Heart right ventricle (tissue), 16 donors: ENCODE data around the gene PBX4. TPM values are rescaled to one million over a fixed set of nuclear protein-coding genes. Genes with fewer than 3 reads are reported as not detected.
A peak's percentile ranks its signal among the peaks of the same experiment; 100 is the strongest.

ENCODE experiments used
- ATAC-seq, 8 donors: fragments of 200-7000 bp; cut with Tn5 transposase; one replicate each; pipeline ENCODE4 v1.9.1; 2020; ENCODE audit warnings: mild to moderate bottlenecking in 8 of 8, moderate library complexity in 8 of 8, moderate number of reproducible peaks in 1 of 8
- DNase-seq, 2 donors: peaks; one replicate each; pipeline ENCODE4 v3.0.0-alpha.2; 2020
- H3K27ac ChIP-seq, 10 donors: fragments of 200-600 bp; sonication (generic) in 2 of 10; one replicate each; pipeline versions ENCODE4 v1.5.0 to v1.8.0; 2020 to 2022; ENCODE audit warnings: mild to moderate bottlenecking in 3 of 10
- H3K27me3 ChIP-seq, 7 donors: fragments of 200-600 bp; one replicate each; pipeline ENCODE4 v1.8.0; 2021 to 2022; ENCODE audit warnings: mild to moderate bottlenecking in 2 of 7
- H3K36me3 ChIP-seq, 9 donors: fragments of 200-600 bp; sonication (generic) in 1 of 9; one replicate each; pipeline versions ENCODE4 v1.5.0 to v1.8.0; 2020 to 2022; ENCODE audit warnings: mild to moderate bottlenecking in 2 of 9
- H3K4me1 ChIP-seq, 9 donors: fragments of 200-600 bp; sonication (generic) in 1 of 9; one replicate each; pipeline versions ENCODE4 v1.5.0 to v1.8.0; 2020 to 2022; ENCODE audit warnings: mild to moderate bottlenecking in 4 of 9
- H3K4me3 ChIP-seq, 10 donors: fragments of 200-600 bp; sonication (generic) in 2 of 10; one replicate each; pipeline versions ENCODE4 v1.5.0 to v1.8.0; 2020 to 2022; ENCODE audit warnings: mild to moderate bottlenecking in 7 of 10, moderate library complexity in 2 of 10
- H3K9me3 ChIP-seq, 11 donors: fragments of 200-600 bp in 10 of 11; sonication (generic) in 2 of 11; one replicate each; pipeline versions ENCODE4 v1.5.0 to v1.8.0; 2013 to 2022; ENCODE audit warnings: mild to moderate bottlenecking in 2 of 11, control low read depth in 1 of 11, moderate library complexity in 1 of 11
- WGBS, 2 donors: extraction: QIAGEN DNeasy Blood & Tissue Kit; methylation state at CpG; one replicate each; pipeline ENCODE4 v1.1.7; 2013; ENCODE audit warnings: inconsistent platforms in 1 of 2; 5-methylcytosine and 5-hydroxymethylcytosine counted together
- intact Hi-C, 10 donors: fragments of 100-400 bp; cut with DNase I; formaldehyde crosslinking; loops; one replicate each; pipeline versions ENCODE4 v1.11.1 to v1.14.2; 2022
- polyA plus RNA-seq, 2 donors: library from polyadenylated mRNA; stranded (reverse); fragments of 200-250 nt; gene quantifications; one replicate each; pipeline ENCODE4 v1.2.3, GENCODE V29; 2013
- total RNA-seq, 10 donors: library from RNA; stranded (reverse); fragmentation: NEBNext Ultra II Directional in 3 of 10; extraction: Animal tissue kit (Norgen Biotek cat#: 25700) in 3 of 10; gene quantifications; one replicate each; pipeline versions ENCODE4 v1.2.1 to v1.2.4, GENCODE V29; 2021 to 2023
- TF ChIP-seq, protein P1 (sequence below), 9 donors: fragments of 200-600 bp; sonication (generic) in 2 of 9; IDR thresholded peaks; one replicate each; pipeline versions ENCODE4 v1.5.0 to v1.8.0; 2021 to 2022; ENCODE audit warnings: antibody characterized with exemption in 9 of 9, mild to moderate bottlenecking in 5 of 9, moderate library complexity in 1 of 9
- donor health status: Arrhythmogenic right ventricular cardiomyopathy.
- donor health status: ischemic (EF 13 %, LVEDD 7.1; RV severe dilation, severe dysfunction).
- donor health status: healthy with polysubstance abuse.
- donor health status: DM: no; HTN: yes; CAD: no.
- donor health status: DM: no; HTN: no; CAD: no.
- donor health status: ischemic (EF 25% LVEDD 6.9; RV normal size, moderate dysfunction).
- donor health status: ischemic (EF 25% LVEDD 5.7; RV mildly dilated, moderate dysfunction).
- donor health status: healthy.
- donor health status: DM: yes; HTN: yes; CAD: no.
- donor health status: Ischemic cardiomyopathy.
- donor health status: ischemic (EF 35%, LVEDD 5.7; RV mildly dilated, moderate dysfunction).
- donor health status: nonischemic (EF 11% LVEDD 7.7; RV severe dilation, severe dysfunction).
- donor health status: DM: yes; HTN: yes; CAD: no.
- donor health status: PGD.
- donor health status: ischemic (EF 29% LVEDD 5.4; RV normal size, mild dysfunction).
- donor health status: nonischemic (EF 23%, LVEDD 6.1; RV moderate dilation, normal function).

The PBX4 gene
- total and polyA plus RNA-seq, 12 donors, result 0.06 to 1.2 (median 0.36) TPM; not detected in 7

DNA sequence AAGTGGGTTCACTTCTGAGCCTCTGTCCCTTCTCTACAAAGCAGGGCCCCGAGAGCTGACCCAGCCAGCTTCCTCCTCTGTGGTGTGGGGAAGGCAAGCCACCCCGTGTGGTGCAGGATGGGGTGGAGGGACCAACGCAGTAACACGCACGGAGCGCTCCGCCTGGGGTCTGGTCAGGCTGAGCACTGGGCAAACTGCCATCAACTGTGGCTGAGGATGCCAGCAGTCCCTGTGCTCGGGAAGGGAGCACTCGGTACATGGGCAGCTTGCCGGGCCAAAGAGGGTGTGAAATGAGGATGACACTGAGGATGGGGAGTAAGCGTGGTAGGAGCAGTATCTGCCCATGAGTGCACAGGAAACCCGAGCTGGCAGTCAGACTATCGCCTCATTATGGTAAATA is 32.6 kb upstream of the PBX4 start:
- peak; percentile 12 to 82 (median 69) for ATAC-seq
- H3K9me3 ChIP-seq, result no peaks in the 10 kb centered on the region
- no peak overlapping the region for H3K4me3 ChIP-seq
- no peak overlapping the region for H3K27ac ChIP-seq
- H3K36me3 ChIP-seq, result peaks cover 7 to 100% (median 76%) of the 10 kb centered on the region in 9 donors
- H3K27me3 ChIP-seq, result no peaks in the 10 kb centered on the region
- TF ChIP-seq, protein P1, sequence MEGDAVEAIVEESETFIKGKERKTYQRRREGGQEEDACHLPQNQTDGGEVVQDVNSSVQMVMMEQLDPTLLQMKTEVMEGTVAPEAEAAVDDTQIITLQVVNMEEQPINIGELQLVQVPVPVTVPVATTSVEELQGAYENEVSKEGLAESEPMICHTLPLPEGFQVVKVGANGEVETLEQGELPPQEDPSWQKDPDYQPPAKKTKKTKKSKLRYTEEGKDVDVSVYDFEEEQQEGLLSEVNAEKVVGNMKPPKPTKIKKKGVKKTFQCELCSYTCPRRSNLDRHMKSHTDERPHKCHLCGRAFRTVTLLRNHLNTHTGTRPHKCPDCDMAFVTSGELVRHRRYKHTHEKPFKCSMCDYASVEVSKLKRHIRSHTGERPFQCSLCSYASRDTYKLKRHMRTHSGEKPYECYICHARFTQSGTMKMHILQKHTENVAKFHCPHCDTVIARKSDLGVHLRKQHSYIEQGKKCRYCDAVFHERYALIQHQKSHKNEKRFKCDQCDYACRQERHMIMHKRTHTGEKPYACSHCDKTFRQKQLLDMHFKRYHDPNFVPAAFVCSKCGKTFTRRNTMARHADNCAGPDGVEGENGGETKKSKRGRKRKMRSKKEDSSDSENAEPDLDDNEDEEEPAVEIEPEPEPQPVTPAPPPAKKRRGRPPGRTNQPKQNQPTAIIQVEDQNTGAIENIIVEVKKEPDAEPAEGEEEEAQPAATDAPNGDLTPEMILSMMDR (IDR thresholded peaks at IDR 0.05), result no peak
- peak; percentile 64 to 67 for DNase-seq
- intact Hi-C loops, result no loop called here
- WGBS, 2 donors, result 43 to 61% methylated on average over 13 of the region's 13 CpGs
- peaks cover 0 to 6% (median 0%) of the 10 kb centered on the region in 9 donors for H3K4me1 ChIP-seq

DNA sequence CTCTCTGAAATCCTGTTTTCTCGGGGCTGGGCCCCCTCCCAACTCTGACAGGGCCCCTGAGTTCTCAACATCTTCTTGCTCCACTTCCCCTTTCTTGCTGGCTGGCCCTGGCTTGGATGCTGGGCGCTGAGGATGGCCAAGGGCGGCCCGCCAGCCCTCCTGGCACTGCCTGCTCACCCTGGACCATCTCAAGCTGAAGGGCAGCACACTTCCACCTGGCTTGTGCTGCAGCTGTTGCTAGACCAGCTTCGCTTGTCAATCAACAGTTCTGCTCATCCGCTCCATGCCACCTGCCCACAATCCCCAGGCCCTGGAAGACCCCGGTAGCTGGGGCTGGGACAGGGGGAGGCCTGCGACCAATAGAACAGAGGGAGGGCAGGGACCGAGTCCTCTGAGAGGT is 31.8 kb upstream of the PBX4 start:
- Histone ChIP-seq H3K36me3 (peaks cover 7 to 100% (median 75%) of the 10 kb centered on the region in 9 donors), H3K27me3 (no peaks in the 10 kb centered on the region), H3K9me3 (no peaks in the 10 kb centered on the region), H3K27ac (no peak overlapping the region), H3K4me3 (no peak overlapping the region), H3K4me1 (peaks cover 0 to 6% (median 0%) of the 10 kb centered on the region in 9 donors)
- TF ChIP-seq, protein P1 (IDR thresholded peaks at IDR 0.05), result no peak
- 89 to 90% methylated on average over 9 of the region's 9 CpGs for WGBS, 2 donors
- intact Hi-C loops, result no loop called here
- DNase-seq, result no peak
- ATAC-seq, result no peak

DNA sequence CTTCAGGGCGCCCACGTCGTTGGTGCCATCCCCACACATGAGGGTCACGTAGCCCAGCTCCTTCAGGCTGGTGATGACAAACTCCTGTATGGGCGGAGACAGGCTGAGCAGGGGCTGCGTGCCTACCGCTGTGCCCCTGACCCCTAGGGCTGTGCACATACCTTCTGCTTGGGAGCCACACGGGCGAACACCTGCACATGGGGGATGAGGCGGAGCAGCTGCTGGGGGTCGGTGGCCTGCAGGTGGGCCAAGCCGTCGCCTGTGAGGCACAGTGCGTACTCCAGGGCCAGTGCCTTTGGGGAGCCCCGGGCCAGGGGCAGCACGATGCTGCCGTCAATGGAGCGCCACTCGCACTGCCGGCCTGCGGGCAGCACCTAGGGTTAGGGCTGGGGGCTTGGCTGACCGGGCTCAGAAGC is 31.1 kb upstream of the PBX4 start:
- Histone ChIP-seq H3K4me3 (no peak overlapping the region), H3K36me3 (peaks cover 3 to 100% (median 75%) of the 10 kb centered on the region in 9 donors), H3K9me3 (no peaks in the 10 kb centered on the region), H3K27ac (no peak overlapping the region), H3K4me1 (peaks cover 0 to 6% (median 0%) of the 10 kb centered on the region in 9 donors), H3K27me3 (no peaks in the 10 kb centered on the region)
- TF ChIP-seq, protein P1 (IDR thresholded peaks at IDR 0.05), result no peak
- intact Hi-C loops, result no loop called here
- ATAC-seq (peak in 1 of 8 donors; percentile 4), DNase-seq (no peak)
- WGBS, 2 donors, result 93 to 95% methylated on average over 22 of the region's 22 CpGs

DNA sequence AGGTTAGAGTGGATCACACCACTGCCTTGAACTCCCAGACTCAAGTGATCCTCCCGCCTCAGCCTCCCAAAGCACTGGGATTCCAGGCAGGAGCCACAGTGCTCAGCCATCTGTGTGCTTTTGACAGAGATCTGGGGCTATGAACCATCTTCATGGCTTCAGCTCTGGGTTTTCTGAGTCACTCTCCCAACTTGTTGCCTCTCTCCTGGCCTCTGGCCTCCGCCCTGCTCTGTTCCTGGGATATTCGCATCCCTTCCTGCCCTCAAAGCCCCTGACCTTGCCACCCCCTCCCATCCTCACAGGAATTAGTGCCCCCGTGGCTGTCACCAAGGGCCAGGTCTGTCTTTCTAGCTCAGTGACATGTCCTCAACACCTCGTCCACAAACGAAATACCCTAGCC is 30.7 kb upstream of the PBX4 start:
- WGBS, 2 donors, result 85 to 86% methylated on average over 6 of the region's 6 CpGs
- ATAC-seq (no peak), DNase-seq (no peak)
- H3K4me3 ChIP-seq, result no peak overlapping the region
- H3K27me3 ChIP-seq, result no peaks in the 10 kb centered on the region
- peaks cover 0 to 9% (median 0%) of the 10 kb centered on the region in 9 donors for H3K4me1 ChIP-seq
- intact Hi-C loops, result no loop called here
- TF ChIP-seq, protein P1 (IDR thresholded peaks at IDR 0.05), result no peak
- H3K36me3 ChIP-seq, result peaks cover 3 to 100% (median 72%) of the 10 kb centered on the region in 9 donors
- no peaks in the 10 kb centered on the region for H3K9me3 ChIP-seq
- H3K27ac ChIP-seq, result no peak overlapping the region
